ENCODE results near the gene TAX1BP1.

Gene TAX1BP1

DNA sequence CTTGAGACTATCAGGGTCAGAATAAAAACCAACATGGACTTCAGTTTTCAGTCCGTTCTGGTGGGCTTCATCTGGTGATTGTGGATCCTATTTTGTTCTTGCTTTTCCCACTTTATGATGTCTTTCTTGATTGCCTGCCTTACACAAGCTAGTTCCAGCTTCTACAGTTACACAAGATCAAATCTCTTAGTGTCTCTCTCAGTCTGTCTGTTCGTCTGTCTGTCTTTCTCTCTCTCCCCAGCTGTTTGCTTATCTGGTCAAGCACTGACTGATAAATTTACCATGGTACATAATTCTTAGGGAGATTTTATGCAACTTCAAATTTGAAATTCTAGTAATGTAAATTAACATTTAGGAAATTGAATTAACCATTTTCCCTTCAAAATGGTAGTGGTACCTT, 35.8 kb downstream of the TAX1BP1 start:
- Histone ChIP-seq H3K9me3 (ENCODE audit: control insufficient read depth, low read length) (no peaks in the 10 kb centered on the region), H2BK120ac (ENCODE audit: low read depth, low read length) (no peak overlapping the region), H3K23ac (ENCODE audit: low read length in 2 of 2) (no peak overlapping the region), H3K4ac (ENCODE audit: low read depth in 1 of 2, low read length in 2 of 2) (no peak overlapping the region), H3K4me3 (ENCODE audit: insufficient read depth in 1 of 2, low read depth in 1 of 2, low read length in 2 of 2) (no peak overlapping the region), H4K91ac (ENCODE audit: low read length) (no peak overlapping the region), H3K36me3 (ENCODE audit: control insufficient read depth in 1 of 2, insufficient read depth in 2 of 2, low read depth in 1 of 2, low read length in 2 of 2) (peaks cover 0 to 32% of the 10 kb centered on the region in 2 experiments), H2BK15ac (ENCODE audit: low read depth, poor library complexity, severe bottlenecking) (no peak overlapping the region), H2BK12ac (ENCODE audit: low read length in 2 of 2) (no peak overlapping the region), H3K14ac (ENCODE audit: low read length in 2 of 2) (no peak overlapping the region), H3K27me3 (ENCODE audit: control insufficient read depth in 1 of 2, insufficient read depth in 1 of 2, low read length in 2 of 2) (no peaks in the 10 kb centered on the region), H3K4me1 (ENCODE audit: control insufficient read depth, insufficient read depth, low read depth, low read length) (no peaks in the 10 kb centered on the region), H3K79me1 (replicated peaks; ENCODE audit: low read length, poor library complexity, severe bottlenecking) (peaks cover 13% of the 10 kb centered on the region), H2AK5ac (ENCODE audit: low read length, severe bottlenecking) (no peak overlapping the region), H4K8ac (ENCODE audit: low read length) (no peak overlapping the region), H2BK5ac (ENCODE audit: low read depth, low read length, poor library complexity, severe bottlenecking) (no peak overlapping the region), H3K9ac (ENCODE audit: low read length) (no peak overlapping the region), H3K18ac (ENCODE audit: low read depth in 1 of 2, low read length in 2 of 2) (no peak overlapping the region), H3K4me2 (ENCODE audit: low read length, poor library complexity, severe bottlenecking) (no peak overlapping the region), H3K27ac (ENCODE audit: low read length, poor library complexity, severe bottlenecking) (no peak overlapping the region), H2AFZ (ENCODE audit: low read depth, low read length) (no peak overlapping the region)
- 97% methylated on average over 1 of the region's 2 CpGs for WGBS
- DNase-seq = no peak

- no peak overlapping the region for H4K8ac ChIP-seq (ENCODE audit: low read length)
- no peak overlapping the region for H2BK120ac ChIP-seq (ENCODE audit: low read depth, low read length)
- 96% methylated on average over 2 of the region's 2 CpGs for WGBS
- H2AFZ ChIP-seq (ENCODE audit: low read depth, low read length) = no peak overlapping the region
- no peak for DNase-seq
- H3K14ac ChIP-seq (ENCODE audit: low read length in 2 of 2) = no peak overlapping the region
- no peak overlapping the region for H2BK5ac ChIP-seq (ENCODE audit: low read depth, low read length, poor library complexity, severe bottlenecking)
- no peak overlapping the region for H3K4ac ChIP-seq (ENCODE audit: low read depth in 1 of 2, low read length in 2 of 2)
- peaks cover 13% of the 10 kb centered on the region for H3K79me1 ChIP-seq (replicated peaks; ENCODE audit: low read length, poor library complexity, severe bottlenecking)
- H3K18ac ChIP-seq (ENCODE audit: low read depth in 1 of 2, low read length in 2 of 2) = no peak overlapping the region
- no peak overlapping the region for H2AK5ac ChIP-seq (ENCODE audit: low read length, severe bottlenecking)
- H4K91ac ChIP-seq (ENCODE audit: low read length) = no peak overlapping the region
- H2BK15ac ChIP-seq (ENCODE audit: low read depth, poor library complexity, severe bottlenecking) = no peak overlapping the region
- no peaks in the 10 kb centered on the region for H3K27me3 ChIP-seq (ENCODE audit: control insufficient read depth in 1 of 2, insufficient read depth in 1 of 2, low read length in 2 of 2)
- no peak overlapping the region for H3K4me2 ChIP-seq (ENCODE audit: low read length, poor library complexity, severe bottlenecking)
- H3K27ac ChIP-seq (ENCODE audit: low read length, poor library complexity, severe bottlenecking) = no peak overlapping the region
- H3K4me3 ChIP-seq (ENCODE audit: insufficient read depth in 1 of 2, low read depth in 1 of 2, low read length in 2 of 2) = no peak overlapping the region
- H3K9ac ChIP-seq (ENCODE audit: low read length) = no peak overlapping the region
- H3K23ac ChIP-seq (ENCODE audit: low read length in 2 of 2) = no peak overlapping the region
- no peak overlapping the region for H2BK12ac ChIP-seq (ENCODE audit: low read length in 2 of 2)
- H3K36me3 ChIP-seq (ENCODE audit: control insufficient read depth in 1 of 2, insufficient read depth in 2 of 2, low read depth in 1 of 2, low read length in 2 of 2) = peaks cover 0 to 18% of the 10 kb centered on the region in 2 experiments
- H3K4me1 ChIP-seq (ENCODE audit: control insufficient read depth, insufficient read depth, low read depth, low read length) = no peaks in the 10 kb centered on the region
- H3K9me3 ChIP-seq (ENCODE audit: control insufficient read depth, low read length) = no peaks in the 10 kb centered on the region
These were observed 37.7 kb downstream of the TAX1BP1 start for GRCh38 chr7:27777662-27778061.

DNA sequence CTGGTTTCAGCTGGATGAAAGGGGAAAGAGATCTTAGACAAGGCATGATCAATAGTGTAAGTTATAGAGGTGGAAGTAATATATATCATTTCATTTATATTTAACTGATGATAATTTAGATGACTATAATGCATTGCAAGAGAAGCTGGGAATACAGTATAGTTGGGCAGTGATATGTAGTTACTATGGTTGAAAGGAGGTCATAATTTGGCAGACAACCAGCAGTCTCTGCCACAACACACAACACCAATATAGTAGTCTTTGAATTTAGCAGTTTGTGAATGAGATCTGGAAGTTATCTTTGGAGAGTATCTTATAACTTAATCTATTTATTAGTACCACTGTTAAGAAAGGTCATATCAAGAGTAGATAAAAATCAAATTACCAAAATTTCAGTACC, 39.9 kb downstream of the TAX1BP1 start:
- H3K4me3 ChIP-seq (ENCODE audit: insufficient read depth in 1 of 2, low read depth in 1 of 2, low read length in 2 of 2) = no peak overlapping the region
- H3K4ac ChIP-seq (ENCODE audit: low read depth in 1 of 2, low read length in 2 of 2) = no peak overlapping the region
- no peak overlapping the region for H2BK5ac ChIP-seq (ENCODE audit: low read depth, low read length, poor library complexity, severe bottlenecking)
- H4K8ac ChIP-seq (ENCODE audit: low read length) = no peak overlapping the region
- H2BK15ac ChIP-seq (ENCODE audit: low read depth, poor library complexity, severe bottlenecking) = no peak overlapping the region
- H3K23ac ChIP-seq (ENCODE audit: low read length in 2 of 2) = no peak overlapping the region
- H2BK12ac ChIP-seq (ENCODE audit: low read length in 2 of 2) = no peak overlapping the region
- no peaks in the 10 kb centered on the region for H3K4me1 ChIP-seq (ENCODE audit: control insufficient read depth, insufficient read depth, low read depth, low read length)
- no peak overlapping the region for H3K18ac ChIP-seq (ENCODE audit: low read depth in 1 of 2, low read length in 2 of 2)
- H4K91ac ChIP-seq (ENCODE audit: low read length) = no peak overlapping the region
- no peak overlapping the region for H2BK120ac ChIP-seq (ENCODE audit: low read depth, low read length)
- H3K27ac ChIP-seq (ENCODE audit: low read length, poor library complexity, severe bottlenecking) = no peak overlapping the region
- H3K79me1 ChIP-seq (replicated peaks; ENCODE audit: low read length, poor library complexity, severe bottlenecking) = peaks cover 13% of the 10 kb centered on the region
- H2AFZ ChIP-seq (ENCODE audit: low read depth, low read length) = no peak overlapping the region
- H2AK5ac ChIP-seq (ENCODE audit: low read length, severe bottlenecking) = no peak overlapping the region
- no peaks in the 10 kb centered on the region for H3K27me3 ChIP-seq (ENCODE audit: control insufficient read depth in 1 of 2, insufficient read depth in 1 of 2, low read length in 2 of 2)
- no peak overlapping the region for H3K4me2 ChIP-seq (ENCODE audit: low read length, poor library complexity, severe bottlenecking)
- H3K36me3 ChIP-seq (ENCODE audit: control insufficient read depth in 1 of 2, insufficient read depth in 2 of 2, low read depth in 1 of 2, low read length in 2 of 2) = peaks cover 0 to 19% of the 10 kb centered on the region in 2 experiments
- no peak for DNase-seq
- H3K9me3 ChIP-seq (ENCODE audit: control insufficient read depth, low read length) = no peaks in the 10 kb centered on the region
- no peak overlapping the region for H3K9ac ChIP-seq (ENCODE audit: low read length)
- no peak overlapping the region for H3K14ac ChIP-seq (ENCODE audit: low read length in 2 of 2)

- Histone ChIP-seq H3K4ac (ENCODE audit: low read depth in 1 of 2, low read length in 2 of 2) (no peak overlapping the region), H2AK5ac (ENCODE audit: low read length, severe bottlenecking) (no peak overlapping the region), H3K36me3 (ENCODE audit: control insufficient read depth in 1 of 2, insufficient read depth in 2 of 2, low read depth in 1 of 2, low read length in 2 of 2) (peaks cover 6 to 24% of the 10 kb centered on the region in 2 experiments), H4K8ac (ENCODE audit: low read length) (no peak overlapping the region), H2BK15ac (ENCODE audit: low read depth, poor library complexity, severe bottlenecking) (no peak overlapping the region), H2BK12ac (ENCODE audit: low read length in 2 of 2) (no peak overlapping the region), H4K91ac (ENCODE audit: low read length) (no peak overlapping the region), H3K18ac (ENCODE audit: low read depth in 1 of 2, low read length in 2 of 2) (no peak overlapping the region), H3K4me1 (ENCODE audit: control insufficient read depth, insufficient read depth, low read depth, low read length) (no peaks in the 10 kb centered on the region), H3K9me3 (ENCODE audit: control insufficient read depth, low read length) (no peaks in the 10 kb centered on the region), H2BK5ac (ENCODE audit: low read depth, low read length, poor library complexity, severe bottlenecking) (no peak overlapping the region), H3K9ac (ENCODE audit: low read length) (no peak overlapping the region), H3K14ac (ENCODE audit: low read length in 2 of 2) (no peak overlapping the region), H3K27me3 (ENCODE audit: control insufficient read depth in 1 of 2, insufficient read depth in 1 of 2, low read length in 2 of 2) (no peaks in the 10 kb centered on the region), H3K4me2 (ENCODE audit: low read length, poor library complexity, severe bottlenecking) (no peak overlapping the region), H3K4me3 (ENCODE audit: insufficient read depth in 1 of 2, low read depth in 1 of 2, low read length in 2 of 2) (no peak overlapping the region), H2AFZ (ENCODE audit: low read depth, low read length) (no peak overlapping the region), H3K27ac (ENCODE audit: low read length, poor library complexity, severe bottlenecking) (no peak overlapping the region), H2BK120ac (ENCODE audit: low read depth, low read length) (no peak overlapping the region), H3K79me1 (replicated peaks; ENCODE audit: low read length, poor library complexity, severe bottlenecking) (peaks cover 12% of the 10 kb centered on the region), H3K23ac (ENCODE audit: low read length in 2 of 2) (no peak overlapping the region)
- no peak for DNase-seq
- no CpG with 5 or more reads among the region's 2 CpGs for WGBS
These were observed 41.2 kb downstream of the TAX1BP1 start for GRCh38 chr7:27781188-27781587.

All from mesenchymal stem cell (in vitro differentiated cells and primary cell).